ENCODE data around the gene CYB561.

DNA sequence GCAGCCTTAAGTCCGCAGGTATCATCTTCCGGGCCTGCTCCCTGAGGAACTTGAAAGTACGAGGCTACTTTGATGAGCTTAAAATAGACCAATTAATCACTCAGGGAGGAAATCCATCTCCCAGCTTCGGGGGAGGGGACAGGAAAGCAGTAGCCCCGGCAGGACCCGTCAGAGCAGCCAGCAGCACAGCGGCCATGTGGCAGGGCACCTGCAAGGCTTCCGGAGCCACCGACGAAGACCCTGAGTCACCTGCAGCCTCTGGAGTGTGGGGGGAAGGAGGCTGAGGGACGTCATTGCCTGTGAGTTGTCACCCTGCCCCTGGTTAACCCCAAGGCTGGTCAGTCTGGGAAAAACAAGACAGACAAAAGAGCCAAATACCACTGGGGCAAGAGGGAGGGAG lies 4.4 kb upstream of the CYB561 start:
- no peak for TF ChIP-seq EZH2 (IDR thresholded peaks at IDR 0.05; ENCODE audit: insufficient read depth, low read length)
- TF ChIP-seq, protein P1, sequence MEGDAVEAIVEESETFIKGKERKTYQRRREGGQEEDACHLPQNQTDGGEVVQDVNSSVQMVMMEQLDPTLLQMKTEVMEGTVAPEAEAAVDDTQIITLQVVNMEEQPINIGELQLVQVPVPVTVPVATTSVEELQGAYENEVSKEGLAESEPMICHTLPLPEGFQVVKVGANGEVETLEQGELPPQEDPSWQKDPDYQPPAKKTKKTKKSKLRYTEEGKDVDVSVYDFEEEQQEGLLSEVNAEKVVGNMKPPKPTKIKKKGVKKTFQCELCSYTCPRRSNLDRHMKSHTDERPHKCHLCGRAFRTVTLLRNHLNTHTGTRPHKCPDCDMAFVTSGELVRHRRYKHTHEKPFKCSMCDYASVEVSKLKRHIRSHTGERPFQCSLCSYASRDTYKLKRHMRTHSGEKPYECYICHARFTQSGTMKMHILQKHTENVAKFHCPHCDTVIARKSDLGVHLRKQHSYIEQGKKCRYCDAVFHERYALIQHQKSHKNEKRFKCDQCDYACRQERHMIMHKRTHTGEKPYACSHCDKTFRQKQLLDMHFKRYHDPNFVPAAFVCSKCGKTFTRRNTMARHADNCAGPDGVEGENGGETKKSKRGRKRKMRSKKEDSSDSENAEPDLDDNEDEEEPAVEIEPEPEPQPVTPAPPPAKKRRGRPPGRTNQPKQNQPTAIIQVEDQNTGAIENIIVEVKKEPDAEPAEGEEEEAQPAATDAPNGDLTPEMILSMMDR (IDR thresholded peaks at IDR 0.05; ENCODE audit: insufficient read depth, low read depth, low read length), result no peak
